GM15510 (cell line): Measurements from ENCODE around the gene AQP1.

Experiments used
- POLR2A ChIP-seq: IDR thresholded peaks from 3 replicates; pipeline ENCODE4 v1.6.1; 2011; ENCODE audit warnings: borderline replicate concordance; ENCODE audit not compliant: insufficient read length; ENCODE audit errors: extremely low read depth

AQP1 gene

DNA sequence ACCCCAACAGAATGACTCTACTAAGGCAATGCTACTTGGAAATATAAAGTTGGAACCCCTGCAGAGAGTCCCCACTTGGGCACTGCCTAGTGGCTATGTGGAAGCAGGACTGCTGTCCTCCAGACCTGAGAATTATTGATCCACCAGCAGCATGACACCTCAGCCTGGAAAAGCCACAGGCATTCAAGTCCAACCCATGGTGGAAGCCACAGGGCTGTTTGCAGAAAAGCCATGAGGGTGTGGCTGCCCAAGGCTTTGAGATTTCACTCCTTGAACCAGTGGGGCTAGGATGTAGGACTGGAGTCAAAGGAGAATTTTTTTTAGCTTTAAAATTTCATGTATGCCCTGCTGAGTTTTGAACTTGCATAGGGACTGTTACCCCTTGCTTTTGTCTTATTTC lies 38.5 kb downstream of the AQP1 start:
- TF ChIP-seq POLR2A = no peak

DNA sequence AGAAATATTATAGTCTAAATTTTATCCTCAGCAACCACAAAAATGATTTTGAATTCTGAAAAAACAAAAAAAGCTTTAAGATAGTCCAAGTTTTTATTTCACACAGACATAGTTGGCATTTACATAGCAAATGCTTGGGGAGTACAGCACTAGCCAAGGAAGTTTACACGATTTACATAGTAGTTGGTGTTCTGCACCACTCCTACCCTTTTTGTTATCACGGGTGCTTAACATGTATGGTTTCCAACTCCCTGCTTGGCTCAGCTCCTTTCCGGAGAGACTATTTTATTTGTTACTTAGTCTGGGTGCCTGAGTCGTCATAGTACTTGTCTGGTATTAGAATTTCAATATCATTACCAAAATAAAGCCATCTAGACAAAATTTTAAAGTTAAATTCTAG lies 43.3 kb downstream of the AQP1 start:
- no peak for TF ChIP-seq POLR2A

DNA sequence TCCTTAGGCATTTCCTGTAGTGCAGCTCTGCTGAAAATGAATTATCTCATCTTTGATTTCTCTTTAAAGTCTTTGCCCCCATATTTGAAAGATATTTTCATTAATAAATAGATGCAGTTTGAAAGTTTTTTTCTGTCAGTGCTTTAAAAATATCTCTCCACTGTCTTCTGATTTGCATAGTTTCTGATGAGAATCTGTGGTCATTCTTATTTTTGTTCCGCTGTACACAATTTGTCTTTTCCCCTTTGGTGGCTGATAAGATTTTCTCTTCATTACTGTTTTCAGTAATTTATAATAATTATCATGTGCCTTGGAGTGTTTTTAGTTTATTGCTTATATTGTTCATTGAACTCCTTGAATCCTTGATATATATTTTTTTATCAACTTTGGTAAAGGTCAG lies 45.1 kb downstream of the AQP1 start:
- no peak for TF ChIP-seq POLR2A

DNA sequence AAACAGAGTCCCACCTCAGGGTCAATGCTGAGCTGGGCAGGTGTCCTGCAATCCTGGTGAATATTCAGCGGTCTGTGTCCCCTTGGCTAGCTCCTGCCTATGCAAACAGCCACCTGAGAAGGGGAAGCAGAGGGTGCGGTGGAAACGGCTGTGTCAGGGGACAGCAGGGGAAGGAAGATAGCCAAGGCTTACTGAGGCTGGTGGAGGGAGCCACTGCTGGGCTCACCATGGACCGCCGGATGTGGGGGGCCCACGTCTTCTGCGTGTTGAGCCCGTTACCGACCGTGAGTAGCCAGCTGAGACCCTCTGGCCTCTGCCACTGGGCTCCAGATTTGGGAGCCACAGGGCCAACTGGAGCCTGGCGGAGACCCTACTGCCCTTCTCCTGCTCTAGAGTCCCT lies 52.2 kb downstream of the AQP1 start, which contains the start of gene GHRHR:
TSS of gene GHRHR (plus strand) at position 112 of the 400 bp plus-strand sequence. CDS start at position 228, 116 bp downstream.
- no peak for TF ChIP-seq POLR2A

DNA sequence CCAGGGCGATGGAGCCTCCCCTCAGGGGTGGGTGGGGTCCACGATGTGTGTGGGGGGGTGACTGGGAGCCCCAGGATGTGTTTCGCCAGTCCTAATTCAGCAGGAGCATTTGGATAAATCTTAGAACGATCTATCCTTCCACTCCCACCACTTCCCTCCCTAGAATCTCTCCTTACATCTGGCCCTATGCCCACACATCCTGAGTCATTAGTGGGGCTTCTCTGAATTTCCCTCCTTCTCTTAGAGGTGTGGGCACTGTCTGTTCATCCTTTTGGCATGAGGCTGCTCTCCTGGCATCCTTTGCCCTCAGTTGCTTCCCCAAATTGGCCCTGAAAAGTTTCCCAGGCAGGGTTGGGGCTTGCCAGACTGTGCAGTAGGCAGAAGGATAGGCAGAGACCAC lies 53.7 kb downstream of the AQP1 start:
- no peak for TF ChIP-seq POLR2A

DNA sequence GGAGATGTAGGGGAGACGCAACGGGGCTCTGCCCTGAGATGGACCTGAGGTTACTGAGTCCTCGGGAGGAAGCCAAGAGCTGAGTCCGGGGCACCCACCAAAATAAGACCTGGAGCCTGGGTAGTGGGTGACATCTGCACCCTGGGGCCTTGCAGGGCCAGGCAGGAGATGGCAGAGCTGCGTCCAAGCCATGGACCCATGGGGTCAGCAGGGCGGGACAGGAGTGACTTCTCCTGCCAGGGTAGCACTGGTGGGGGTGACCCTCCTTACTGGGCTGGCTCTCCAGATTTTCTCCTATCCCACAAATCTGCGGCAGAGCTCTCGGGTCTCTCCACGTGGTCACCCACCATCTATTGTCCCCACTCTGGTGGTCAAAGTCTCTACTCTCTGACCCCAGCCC lies 54.2 kb downstream of the AQP1 start:
- no peak for TF ChIP-seq POLR2A

DNA sequence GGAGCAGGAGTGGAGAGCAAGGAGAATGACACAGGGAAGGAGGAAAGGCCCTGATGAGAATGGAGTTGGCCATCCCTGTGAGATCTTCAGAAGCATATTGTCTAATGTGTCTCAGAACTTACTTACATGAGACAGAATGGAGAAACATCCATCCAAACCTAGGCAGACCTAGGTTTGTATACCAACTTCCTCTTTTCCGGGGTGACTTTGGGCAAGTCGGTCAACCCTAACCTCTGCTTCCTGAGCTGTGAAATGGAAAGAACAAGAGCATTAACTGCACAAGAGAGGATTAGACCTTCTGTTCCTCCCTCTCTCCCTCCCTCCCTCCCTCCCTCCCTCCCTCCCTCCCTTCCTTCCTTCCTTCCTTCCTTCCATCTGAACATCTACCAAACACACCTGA lies 56.6 kb downstream of the AQP1 start:
- no peak for TF ChIP-seq POLR2A

DNA sequence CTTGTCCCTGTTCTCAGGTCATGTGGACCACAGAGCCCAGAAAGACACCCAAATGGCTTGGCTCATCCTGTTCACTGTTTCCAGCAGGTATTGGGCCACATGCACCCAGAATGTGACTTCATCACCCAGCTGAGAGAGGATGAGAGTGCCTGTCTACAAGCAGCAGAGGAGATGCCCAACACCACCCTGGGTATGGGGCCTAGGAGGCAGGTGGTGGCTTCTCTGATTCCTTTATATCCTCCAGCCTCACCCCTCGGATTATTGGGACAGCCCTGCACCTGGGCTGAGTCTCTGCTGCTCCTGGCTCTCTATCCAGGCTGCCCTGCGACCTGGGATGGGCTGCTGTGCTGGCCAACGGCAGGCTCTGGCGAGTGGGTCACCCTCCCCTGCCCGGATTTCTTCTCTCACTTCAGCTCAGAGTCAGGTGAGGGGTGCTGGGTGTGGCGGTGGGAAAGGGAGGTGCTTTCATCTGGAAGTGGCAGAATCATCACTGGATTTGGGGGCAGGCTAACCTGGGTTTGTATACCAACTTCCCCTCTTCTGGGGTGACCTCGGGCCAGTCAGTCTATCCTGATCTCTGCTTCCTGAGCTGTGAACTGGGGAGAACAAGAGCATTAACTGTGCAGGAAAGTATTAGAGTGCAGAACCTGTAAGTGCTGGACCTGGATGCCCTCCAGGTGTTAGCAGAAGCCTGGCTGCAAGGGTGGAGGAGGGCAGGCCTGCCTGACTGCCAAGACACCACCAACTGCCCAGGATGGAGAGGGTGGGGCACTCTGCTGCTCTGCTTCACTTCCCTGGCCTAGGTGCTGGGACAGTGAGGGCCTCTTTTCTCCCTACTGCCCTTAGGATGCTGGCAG lies 57.3 kb downstream of the AQP1 start:
- no peak for TF ChIP-seq POLR2A

DNA sequence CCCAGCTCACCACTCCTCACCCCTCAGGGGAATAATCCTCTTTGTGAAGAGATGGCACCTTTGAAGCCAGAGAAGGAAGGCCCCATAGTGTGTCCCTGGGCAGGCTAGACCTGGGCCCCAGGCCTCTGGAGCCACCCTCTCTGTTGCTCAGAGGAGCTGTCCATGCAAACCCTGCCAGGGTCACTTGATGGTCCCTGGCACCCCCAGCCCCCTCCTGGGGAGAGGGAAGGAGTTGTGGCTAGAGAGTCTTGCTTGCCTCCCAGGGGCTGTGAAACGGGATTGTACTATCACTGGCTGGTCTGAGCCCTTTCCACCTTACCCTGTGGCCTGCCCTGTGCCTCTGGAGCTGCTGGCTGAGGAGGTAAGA lies 57.9 kb downstream of the AQP1 start:
- TF ChIP-seq POLR2A = no peak

DNA sequence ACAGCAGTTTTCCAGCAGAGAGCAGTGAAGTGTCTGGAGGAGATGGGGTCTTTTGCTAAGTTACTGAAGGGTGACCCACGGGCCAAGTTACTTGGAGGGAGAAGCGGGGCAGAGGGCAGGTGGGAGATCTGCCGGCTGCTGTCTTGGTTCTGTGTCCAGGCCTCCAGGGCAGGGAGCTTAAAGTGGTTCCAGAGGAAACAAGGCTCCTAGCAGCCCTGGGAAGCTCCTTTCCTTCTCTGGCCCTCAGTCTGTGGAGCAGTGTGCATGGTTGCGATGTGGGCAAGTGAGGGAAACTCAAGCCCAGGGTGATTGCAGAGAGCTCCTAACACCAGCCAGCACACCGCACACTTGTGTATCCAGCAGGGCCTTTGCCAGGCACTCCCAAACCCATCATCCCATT lies 58.4 kb downstream of the AQP1 start:
- TF ChIP-seq POLR2A = no peak

DNA sequence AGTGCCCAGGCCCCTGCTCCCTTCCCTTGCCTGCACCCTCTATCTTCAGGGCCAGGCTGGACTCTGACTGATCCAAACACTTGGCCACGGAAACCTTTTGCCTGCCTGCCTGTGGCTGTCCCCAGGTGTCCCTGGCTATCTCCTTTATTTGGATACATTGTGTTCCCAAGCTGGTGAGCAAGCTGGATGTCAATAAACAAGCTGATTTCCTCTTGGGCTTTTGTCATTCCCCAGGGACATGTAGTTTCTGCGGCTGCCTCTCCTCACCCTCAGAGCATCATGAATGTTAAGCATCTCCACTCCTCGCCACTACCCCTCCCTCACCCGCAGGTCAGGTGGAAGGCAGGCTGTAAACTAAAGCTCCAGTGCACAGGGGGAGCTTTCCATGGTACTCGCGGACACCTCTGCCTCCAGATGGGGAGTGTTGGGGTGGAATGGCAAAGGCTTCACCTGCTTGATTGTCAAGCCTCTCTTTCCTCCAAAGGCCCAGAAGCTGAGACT lies 59.0 kb downstream of the AQP1 start:
- no peak for TF ChIP-seq POLR2A

DNA sequence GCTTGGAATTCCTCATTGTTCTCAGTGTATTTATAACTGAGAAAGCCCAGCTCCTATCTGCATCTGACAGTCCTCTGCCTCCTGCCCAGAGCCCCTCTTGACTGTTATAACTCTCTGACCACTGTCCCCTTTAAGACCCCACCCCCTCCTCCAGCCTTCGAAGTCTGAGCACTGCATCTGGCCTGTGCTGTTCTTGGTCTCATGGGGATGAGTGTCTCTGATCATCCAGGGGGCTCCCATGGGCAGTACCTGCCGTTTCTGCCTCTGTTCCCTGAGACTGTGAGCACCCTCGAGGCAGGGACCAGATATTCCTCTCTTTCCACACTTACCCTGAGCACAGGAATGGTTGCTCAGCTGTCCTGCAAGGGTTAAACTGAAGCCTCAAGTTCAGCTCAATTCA lies 59.8 kb downstream of the AQP1 start:
- no peak for TF ChIP-seq POLR2A

DNA sequence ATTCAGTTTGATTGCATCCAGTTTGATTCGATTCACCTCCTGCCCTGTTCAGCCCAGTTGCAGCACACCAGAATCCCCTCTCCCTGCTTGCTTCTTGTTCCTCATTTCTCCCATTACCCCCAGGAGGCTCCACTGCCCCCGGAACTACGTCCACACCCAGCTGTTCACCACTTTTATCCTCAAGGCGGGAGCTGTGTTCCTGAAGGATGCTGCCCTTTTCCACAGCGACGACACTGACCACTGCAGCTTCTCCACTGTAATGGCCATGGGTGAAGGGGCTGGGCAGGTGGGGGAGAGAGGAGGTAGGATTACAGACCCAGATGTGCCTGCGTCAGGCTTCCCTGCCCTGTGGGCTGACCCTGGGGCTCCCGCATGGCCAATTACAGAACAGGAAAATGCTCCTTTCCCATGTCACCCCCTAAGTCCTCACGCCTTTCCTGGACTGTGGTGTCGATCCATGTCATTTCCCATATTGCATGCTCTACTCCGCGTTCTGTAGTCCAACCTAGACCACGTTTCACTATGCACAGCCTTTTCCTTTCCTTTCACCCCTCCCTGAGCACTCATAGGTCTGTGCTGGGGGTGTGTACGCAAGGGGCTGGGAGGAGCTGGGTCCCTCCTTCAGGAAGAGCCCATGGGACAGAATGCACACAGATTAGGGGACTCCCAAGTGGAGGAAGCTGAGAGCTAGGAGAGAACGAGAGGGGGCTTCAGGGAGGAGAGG lies 60.3 kb downstream of the AQP1 start:
- no peak for TF ChIP-seq POLR2A

DNA sequence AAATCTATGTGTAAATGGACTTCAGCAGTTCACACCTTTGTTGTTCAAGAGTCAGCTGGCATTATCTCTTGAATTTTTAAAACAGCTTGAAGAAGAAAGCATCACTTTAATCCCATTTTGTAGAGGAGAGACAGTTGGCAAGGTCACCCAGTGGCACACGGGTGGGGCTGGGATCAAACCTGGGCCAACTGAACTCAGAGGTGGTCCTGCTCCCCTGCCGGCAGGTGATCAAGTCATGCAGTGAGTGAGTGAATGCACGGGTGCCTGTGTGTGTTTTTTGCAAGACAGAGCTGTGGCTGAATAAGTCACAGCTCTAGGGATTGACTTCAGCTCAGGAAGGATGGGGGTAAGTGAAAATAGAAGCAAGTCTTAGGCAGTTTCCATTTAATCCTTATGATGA lies 61.6 kb downstream of the AQP1 start:
- TF ChIP-seq POLR2A = no peak

DNA sequence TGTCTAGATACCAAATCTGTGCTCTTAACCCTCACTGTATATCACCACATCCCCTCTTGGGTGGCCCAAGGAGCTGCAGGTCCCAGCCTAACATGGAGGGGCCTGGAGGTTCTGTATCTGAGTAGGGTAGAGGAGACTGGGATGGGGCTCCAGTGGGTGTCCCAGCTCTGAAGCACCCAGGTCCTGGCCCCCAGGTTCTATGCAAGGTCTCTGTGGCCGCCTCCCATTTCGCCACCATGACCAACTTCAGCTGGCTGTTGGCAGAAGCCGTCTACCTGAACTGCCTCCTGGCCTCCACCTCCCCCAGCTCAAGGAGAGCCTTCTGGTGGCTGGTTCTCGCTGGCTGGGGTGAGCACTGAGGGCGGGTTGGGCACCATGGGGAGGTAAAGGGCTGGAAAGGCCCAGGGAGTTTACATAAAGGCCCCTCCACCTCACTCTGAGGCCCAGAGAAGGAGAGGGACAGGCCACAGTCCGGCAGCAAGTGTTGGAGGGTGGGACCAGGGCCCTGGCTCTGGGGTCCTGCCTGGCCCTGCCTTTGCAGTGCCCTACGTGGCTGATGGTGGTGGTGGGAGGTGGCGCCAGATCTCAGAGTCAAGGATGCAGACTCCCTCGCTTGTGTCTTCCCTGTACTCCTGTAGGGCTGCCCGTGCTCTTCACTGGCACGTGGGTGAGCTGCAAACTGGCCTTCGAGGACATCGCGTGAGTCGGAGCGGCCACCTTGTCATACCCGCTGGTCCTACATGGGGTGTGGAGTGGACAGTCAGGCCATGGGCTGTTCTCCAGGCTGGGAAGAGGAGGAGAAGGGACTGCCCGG lies 62.3 kb downstream of the AQP1 start:
- no peak for TF ChIP-seq POLR2A
